Measurements from ENCODE around the gene MLLT6.
A peak's percentile ranks its signal among the peaks of the same experiment; 100 is the strongest.

Gene MLLT6

GRCh38 chr17:38676706-38677504, 28.2 kb upstream of the MLLT6 start:
- peak; percentile 44 for DNase-seq

- DNase-seq: no peak
These were observed 27.3 kb upstream of the MLLT6 start for GRCh38 chr17:38677819-38678218.

- DNase-seq: no peak
These were observed 24.0 kb upstream of the MLLT6 start for GRCh38 chr17:38681096-38681495.

- no peak for DNase-seq
These were observed 19.6 kb upstream of the MLLT6 start for GRCh38 chr17:38685491-38685890.

- DNase-seq: no peak
These were observed 17.8 kb upstream of the MLLT6 start for GRCh38 chr17:38687286-38687685.

- no peak for DNase-seq
These were observed 14.7 kb upstream of the MLLT6 start for GRCh38 chr17:38690386-38690785.

- DNase-seq: no peak
These were observed 13.9 kb upstream of the MLLT6 start for GRCh38 chr17:38691154-38691553.

- no peak for DNase-seq
These were observed 11.3 kb upstream of the MLLT6 start for GRCh38 chr17:38693700-38694329.

GRCh38 chr17:38697061-38697820, 7.8 kb upstream of the MLLT6 start:
- no peak for DNase-seq

- DNase-seq: no peak
These were observed 6.3 kb upstream of the MLLT6 start for GRCh38 chr17:38698760-38699159.

GRCh38 chr17:38701504-38702165, 3.4 kb upstream of the MLLT6 start:
- DNase-seq: no peak

GRCh38 chr17:38702166-38702915, 2.7 kb upstream of the MLLT6 start:
- DNase-seq: peak; percentile 66

GRCh38 chr17:38702916-38703741, 1.9 kb upstream of the MLLT6 start:
- no peak for DNase-seq

- peak; percentile 84 for DNase-seq
These were observed 1.1 kb upstream of the MLLT6 start for GRCh38 chr17:38703742-38704605.

GRCh38 chr17:38705523-38705802, 390 bp downstream of the MLLT6 start:
- DNase-seq: no peak

GRCh38 chr17:38705803-38706504, 881 bp downstream of the MLLT6 start:
- DNase-seq: peak; percentile 25

- DNase-seq: no peak
These were observed 1.6 kb downstream of the MLLT6 start for GRCh38 chr17:38706505-38707216.

- DNase-seq: no peak
These were observed 2.7 kb downstream of the MLLT6 start for GRCh38 chr17:38707678-38708351.

Measured in NCI-H1105 (cell line).